HepG2 (cell line): ENCODE data around the gene COPE. TPM values are rescaled to one million over a fixed set of nuclear protein-coding genes. Genes with fewer than 3 reads are reported as not detected.

Source experiments
- ATF2 ChIP-seq: sonication (generic); formaldehyde crosslinking; IDR thresholded peaks from 2 replicates; pipeline ENCODE4 v1.4.0; 2020; ENCODE audit warnings: missing genetic modification reagents
- CREB1 ChIP-seq, 2 experiments: fragments of 450-650 bp in 1 of 2; IDR thresholded peaks; 2 replicates each; pipeline ENCODE4 v1.6.1; 2016 to 2017; ENCODE audit warnings: control low read depth in 1 of 2, mild to moderate bottlenecking in 1 of 2, missing compliant biosample characterization in 1 of 2, missing genetic modification characterization in 1 of 2
- KDM4B ChIP-seq: sonication (generic); formaldehyde crosslinking; IDR thresholded peaks from 2 replicates; pipeline ENCODE4 v1.4.0; 2020; ENCODE audit warnings: missing genetic modification reagents
- KLF11 ChIP-seq: IDR thresholded peaks from 2 replicates; pipeline ENCODE4 v1.6.1; 2016; ENCODE audit warnings: missing compliant biosample characterization
- KLF6 ChIP-seq: IDR thresholded peaks from 2 replicates; pipeline ENCODE4 v1.8.0; 2016; ENCODE audit warnings: missing biosample characterization, missing genetic modification reagents
- KMT2A ChIP-seq: sonication (generic); formaldehyde crosslinking; IDR thresholded peaks from 2 replicates; pipeline ENCODE4 v1.4.0; 2020; ENCODE audit warnings: missing genetic modification reagents
- POLR2A ChIP-seq, 2 experiments: IDR thresholded peaks; 2 replicates each; pipeline ENCODE4 v1.6.1; 2011; ENCODE audit warnings: low read depth in 2 of 2, low read length in 2 of 2, mild to moderate bottlenecking in 1 of 2, moderate library complexity in 1 of 2; ENCODE audit not compliant: insufficient read depth in 1 of 2
- YEATS2 ChIP-seq: sonication (generic); formaldehyde crosslinking; IDR thresholded peaks from 2 replicates; pipeline ENCODE4 v1.4.0; 2020; ENCODE audit warnings: missing genetic modification reagents, borderline replicate concordance
- ZBTB42 ChIP-seq: sonication (generic); formaldehyde crosslinking; IDR thresholded peaks from 2 replicates; pipeline ENCODE4 v1.5.0; 2020; ENCODE audit warnings: mild to moderate bottlenecking, missing genetic modification reagents
- ZKSCAN1 ChIP-seq: fragments of 150-350 bp; IDR thresholded peaks from 2 replicates; pipeline ENCODE4 v1.6.1; 2014; ENCODE audit warnings: low read length
- ZNF235 ChIP-seq: sonication (generic); formaldehyde crosslinking; IDR thresholded peaks from 2 replicates; pipeline ENCODE4 v1.8.1; 2023; ENCODE audit warnings: mild to moderate bottlenecking, missing genetic modification reagents, borderline replicate concordance
- ZNF558 ChIP-seq: sonication (generic); formaldehyde crosslinking; IDR thresholded peaks from 2 replicates; pipeline ENCODE4 v1.9.0; 2022; ENCODE audit warnings: mild to moderate bottlenecking, missing genetic modification reagents, borderline replicate concordance
- ZNF580 ChIP-seq: IDR thresholded peaks from 2 replicates; pipeline ENCODE4 v1.6.1; 2016; ENCODE audit warnings: low read depth, borderline replicate concordance
- ZNF605 ChIP-seq: sonication (generic); formaldehyde crosslinking; IDR thresholded peaks from 2 replicates; pipeline ENCODE4 v1.8.0; 2022; ENCODE audit warnings: mild to moderate bottlenecking, missing genetic modification reagents
- polyA plus RNA-seq, 8 experiments: library from polyadenylated mRNA; depleted of rRNA in 3 of 8; stranded (reverse) in 7 of 8; unstranded in 1 of 8; fragments of >200 nt; fragmentation: Illumina TruSeq in 4 of 8; extraction: Trizol in 4 of 8; gene quantifications; 2 replicates each; pipeline versions ENCODE4 v1.2.1 to v1.2.3, GENCODE V29; 2011 to 2016; ENCODE audit warnings: low read depth in 4 of 8, missing spikeins in 1 of 8, mixed read lengths in 1 of 8; ENCODE audit not compliant: insufficient read depth in 1 of 8
- total RNA-seq, 5 experiments: library from RNA; depleted of rRNA; stranded (reverse); fragments of >200 nt; fragmentation: Illumina TruSeq; extraction: Trizol; gene quantifications; 2 replicates each; pipeline ENCODE4 v1.2.3, GENCODE V29; 2016; ENCODE audit warnings: low read depth in 1 of 5
- TF ChIP-seq, protein P1 (sequence below): IDR thresholded peaks from 2 replicates; pipeline ENCODE4 v1.6.1; 2016; ENCODE audit warnings: low read depth, control low read depth
- TF ChIP-seq, protein P2 (sequence below): sonication (generic); formaldehyde crosslinking; IDR thresholded peaks from 2 replicates; pipeline ENCODE4 v1.8.1; 2022; ENCODE audit warnings: low read depth, mild to moderate bottlenecking, missing genetic modification reagents
- TF ChIP-seq, protein P3 (sequence below): IDR thresholded peaks from 2 replicates; pipeline ENCODE4 v1.6.1; 2016; ENCODE audit warnings: control low read depth

The COPE gene
- total and polyA plus RNA-seq, 2 of the 13 experiments (the other 11 are each of a cell fraction or from before 2014, with no cell fraction given), result 189 to 205 TPM

- TF ChIP-seq, protein P1, sequence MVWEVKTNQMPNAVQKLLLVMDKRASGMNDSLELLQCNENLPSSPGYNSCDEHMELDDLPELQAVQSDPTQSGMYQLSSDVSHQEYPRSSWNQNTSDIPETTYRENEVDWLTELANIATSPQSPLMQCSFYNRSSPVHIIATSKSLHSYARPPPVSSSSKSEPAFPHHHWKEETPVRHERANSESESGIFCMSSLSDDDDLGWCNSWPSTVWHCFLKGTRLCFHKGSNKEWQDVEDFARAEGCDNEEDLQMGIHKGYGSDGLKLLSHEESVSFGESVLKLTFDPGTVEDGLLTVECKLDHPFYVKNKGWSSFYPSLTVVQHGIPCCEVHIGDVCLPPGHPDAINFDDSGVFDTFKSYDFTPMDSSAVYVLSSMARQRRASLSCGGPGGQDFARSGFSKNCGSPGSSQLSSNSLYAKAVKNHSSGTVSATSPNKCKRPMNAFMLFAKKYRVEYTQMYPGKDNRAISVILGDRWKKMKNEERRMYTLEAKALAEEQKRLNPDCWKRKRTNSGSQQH (CRISPR knock-in tag), result peak; percentile 51; the same call in 1 of the 2 replicates
- peak; percentile 17; the same call in 1 of the 2 replicates for TF ChIP-seq KLF6 (CRISPR knock-in tag)
- 0 out of 2 replicates have a peak, but pooled peaks have one; percentile 48 for TF ChIP-seq KDM4B
- peak; percentile 80; the same call in 1 of the 2 replicates for TF ChIP-seq YEATS2
- peak; percentile 77 to 96 for TF ChIP-seq POLR2A (IDR thresholded peaks at IDR 0.05; ENCODE audit: insufficient read depth in 1 of 2, low read depth in 2 of 2, low read length in 2 of 2)
- 0 out of 2 replicates have a peak, but pooled peaks have one; percentile 57 for TF ChIP-seq ZBTB42 (CRISPR knock-in tag)
- TF ChIP-seq ZNF235 (CRISPR knock-in tag), result 0 out of 2 replicates have a peak, but pooled peaks have one; percentile 10
- peak; percentile 44 for TF ChIP-seq KMT2A (CRISPR knock-in tag)
- TF ChIP-seq, protein P2, sequence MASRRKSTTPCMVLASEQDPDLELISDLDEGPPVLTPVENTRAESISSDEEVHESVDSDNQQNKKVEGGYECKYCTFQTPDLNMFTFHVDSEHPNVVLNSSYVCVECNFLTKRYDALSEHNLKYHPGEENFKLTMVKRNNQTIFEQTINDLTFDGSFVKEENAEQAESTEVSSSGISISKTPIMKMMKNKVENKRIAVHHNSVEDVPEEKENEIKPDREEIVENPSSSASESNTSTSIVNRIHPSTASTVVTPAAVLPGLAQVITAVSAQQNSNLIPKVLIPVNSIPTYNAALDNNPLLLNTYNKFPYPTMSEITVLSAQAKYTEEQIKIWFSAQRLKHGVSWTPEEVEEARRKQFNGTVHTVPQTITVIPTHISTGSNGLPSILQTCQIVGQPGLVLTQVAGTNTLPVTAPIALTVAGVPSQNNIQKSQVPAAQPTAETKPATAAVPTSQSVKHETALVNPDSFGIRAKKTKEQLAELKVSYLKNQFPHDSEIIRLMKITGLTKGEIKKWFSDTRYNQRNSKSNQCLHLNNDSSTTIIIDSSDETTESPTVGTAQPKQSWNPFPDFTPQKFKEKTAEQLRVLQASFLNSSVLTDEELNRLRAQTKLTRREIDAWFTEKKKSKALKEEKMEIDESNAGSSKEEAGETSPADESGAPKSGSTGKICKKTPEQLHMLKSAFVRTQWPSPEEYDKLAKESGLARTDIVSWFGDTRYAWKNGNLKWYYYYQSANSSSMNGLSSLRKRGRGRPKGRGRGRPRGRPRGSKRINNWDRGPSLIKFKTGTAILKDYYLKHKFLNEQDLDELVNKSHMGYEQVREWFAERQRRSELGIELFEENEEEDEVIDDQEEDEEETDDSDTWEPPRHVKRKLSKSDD (CRISPR knock-in tag), result 0 out of 2 replicates have a peak, but pooled peaks have one; percentile 15
- TF ChIP-seq CREB1 (IDR thresholded peaks at IDR 0.05), result peak; percentile 99
- TF ChIP-seq CREB1 (CRISPR knock-in tag; IDR thresholded peaks at IDR 0.05), result peak; percentile 100
- TF ChIP-seq ATF2 (CRISPR knock-in tag), result peak; percentile 15; the same call in 1 of the 2 replicates
- peak; percentile 44; the same call in 1 of the 2 replicates for TF ChIP-seq ZNF580 (CRISPR knock-in tag)
- TF ChIP-seq ZNF605 (CRISPR knock-in tag), result peak; percentile 84
- peak; percentile 65; the same call in 1 of the 2 replicates for TF ChIP-seq ZNF558 (CRISPR knock-in tag)
- no peak for TF ChIP-seq ZKSCAN1
- TF ChIP-seq KLF11 (CRISPR knock-in tag), result peak; percentile 40; the same call in 1 of the 2 replicates
- TF ChIP-seq, protein P3, sequence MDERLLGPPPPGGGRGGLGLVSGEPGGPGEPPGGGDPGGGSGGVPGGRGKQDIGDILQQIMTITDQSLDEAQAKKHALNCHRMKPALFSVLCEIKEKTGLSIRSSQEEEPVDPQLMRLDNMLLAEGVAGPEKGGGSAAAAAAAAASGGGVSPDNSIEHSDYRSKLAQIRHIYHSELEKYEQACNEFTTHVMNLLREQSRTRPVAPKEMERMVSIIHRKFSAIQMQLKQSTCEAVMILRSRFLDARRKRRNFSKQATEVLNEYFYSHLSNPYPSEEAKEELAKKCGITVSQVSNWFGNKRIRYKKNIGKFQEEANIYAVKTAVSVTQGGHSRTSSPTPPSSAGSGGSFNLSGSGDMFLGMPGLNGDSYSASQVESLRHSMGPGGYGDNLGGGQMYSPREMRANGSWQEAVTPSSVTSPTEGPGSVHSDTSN (CRISPR knock-in tag), result peak; percentile 91
Measured at GRCh38 chr19:18919086-18919899, at the start of gene COPE, which contains the start of gene DDX49 (continued).
